ENCODE measurements around the gene GSTA1.
"Not testable (repeated sequence)": the region's sequence is repeated elsewhere in the genome, so short reads cannot be mapped to it uniquely, and the experiment has no call there.

Gene GSTA1

DNA sequence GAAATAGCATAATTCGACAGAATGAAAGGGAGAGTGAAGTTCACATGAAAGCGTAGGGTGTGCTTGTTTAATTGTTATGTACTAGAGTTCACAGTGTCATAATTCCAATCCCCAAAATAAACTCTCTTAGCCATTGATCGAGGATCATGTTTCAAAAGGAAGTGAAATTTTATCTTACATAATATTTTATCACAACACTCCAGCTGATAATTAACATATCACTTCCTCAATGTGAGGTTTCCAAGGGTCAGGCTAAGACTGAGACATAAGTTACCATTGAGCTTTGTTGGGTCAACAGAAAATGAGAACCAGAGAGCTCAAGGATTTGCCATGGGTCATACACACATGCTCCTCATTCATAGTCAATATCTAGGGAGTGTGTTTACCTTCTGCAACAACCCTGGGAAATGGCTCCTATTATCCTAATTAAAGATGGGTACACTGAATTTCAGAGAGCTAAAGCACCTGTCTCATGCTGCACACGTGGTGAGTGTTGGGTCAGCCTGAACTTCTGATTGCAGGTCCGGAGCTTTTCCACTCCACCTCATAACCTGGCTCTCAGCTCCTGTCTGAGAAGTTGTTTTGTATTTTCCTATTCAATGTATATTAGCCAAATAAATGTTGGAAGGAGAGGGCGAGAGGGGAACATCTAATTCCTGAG is 43.4 kb downstream of the GSTA1 start:
- no peak for DNase-seq (ENCODE audit: low read depth)
- TF ChIP-seq CTCF (IDR thresholded peaks at IDR 0.05; ENCODE audit: low read length, missing control alignments): no peak
- H3K4me3 ChIP-seq (replicated peaks; ENCODE audit: low read depth, low read length): no peak overlapping the region

DNA sequence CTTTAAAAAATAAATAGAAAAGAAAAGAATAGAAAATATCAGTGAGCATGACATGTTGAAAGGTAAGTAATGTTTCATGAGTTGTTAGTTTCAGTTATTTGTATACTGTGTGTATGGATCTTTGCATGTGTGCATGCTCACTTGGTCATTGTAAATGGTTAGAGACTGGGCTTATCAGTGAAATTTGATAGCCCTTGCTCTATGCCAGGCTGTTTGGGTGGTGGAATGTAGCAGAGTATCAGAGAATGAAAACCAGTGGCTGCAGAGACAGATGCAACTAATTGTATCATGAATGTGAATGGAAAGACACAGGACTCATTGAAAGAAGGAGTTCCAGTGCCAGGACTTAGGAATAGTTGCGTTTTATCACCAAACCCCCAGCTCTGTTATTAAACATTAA is 44.5 kb downstream of the GSTA1 start:
- no peak for TF ChIP-seq CTCF (IDR thresholded peaks at IDR 0.05; ENCODE audit: low read length, missing control alignments)
- H3K4me3 ChIP-seq (replicated peaks; ENCODE audit: low read depth, low read length): no peak overlapping the region
- DNase-seq (ENCODE audit: low read depth): peak; percentile 15

DNA sequence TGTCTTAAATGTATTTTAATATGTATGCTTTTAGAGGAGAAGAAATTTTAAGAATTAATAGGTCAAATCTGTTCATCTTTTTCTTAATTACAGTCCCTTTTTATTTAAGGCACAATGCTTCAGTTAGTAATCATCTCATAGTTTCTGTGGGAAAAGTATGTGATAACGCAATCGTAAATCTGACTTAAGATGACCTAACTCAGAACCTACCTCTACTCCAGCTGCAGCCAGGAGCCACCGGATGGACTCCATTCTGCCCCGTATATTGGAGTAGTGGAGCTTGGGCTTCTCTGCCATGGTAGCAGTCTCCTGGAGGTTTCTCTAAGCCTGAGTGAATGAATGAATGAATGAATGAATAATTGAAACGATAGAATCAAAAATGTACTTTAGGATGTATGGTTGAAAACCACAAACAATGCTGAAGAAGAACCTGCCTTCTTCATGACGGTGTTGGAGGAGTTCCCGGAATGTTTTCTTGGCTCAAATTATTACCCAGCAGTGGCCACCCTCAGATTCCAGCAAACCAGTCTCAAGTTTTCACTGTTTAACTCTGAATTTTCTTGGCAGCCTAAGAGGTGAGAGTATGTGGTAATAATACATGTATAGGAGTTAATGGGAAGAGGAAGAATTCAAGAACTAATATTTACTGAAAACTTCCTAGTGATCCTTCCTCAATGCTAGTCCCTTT is 45.8 kb downstream of the GSTA1 start:
- not testable (repeated sequence) for H3K4me3 ChIP-seq (replicated peaks; ENCODE audit: low read depth, low read length)
- peak; percentile 89 for DNase-seq (ENCODE audit: low read depth)

- DNase-seq (ENCODE audit: low read depth): no peak
- H3K4me3 ChIP-seq (replicated peaks; ENCODE audit: low read depth, low read length): no peak overlapping the region
- no peak for TF ChIP-seq CTCF (IDR thresholded peaks at IDR 0.05; ENCODE audit: low read length, missing control alignments)
Measured at GRCh38 chr6:52754443-52754842, 49.2 kb downstream of the GSTA1 start.

DNA sequence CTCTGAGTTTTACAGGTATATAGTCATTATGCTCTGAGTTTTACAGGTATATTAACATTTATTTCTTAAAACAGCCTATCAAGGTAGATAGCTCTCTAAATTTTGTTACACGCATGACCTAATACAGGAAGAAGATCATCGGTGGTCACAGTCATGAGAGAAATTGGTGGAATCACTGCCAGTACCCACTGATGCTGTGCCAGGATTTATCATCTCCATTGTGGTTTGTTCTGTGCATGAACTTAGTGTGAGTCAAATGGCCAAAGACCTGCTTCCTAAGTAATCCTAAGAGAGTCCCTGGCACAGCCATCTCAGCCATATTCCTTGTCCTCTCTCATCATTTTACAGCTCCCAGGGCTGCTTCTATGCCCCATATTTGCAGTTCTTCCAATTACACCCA is 50.5 kb downstream of the GSTA1 start:
- not testable (repeated sequence) for H3K4me3 ChIP-seq (replicated peaks; ENCODE audit: low read depth, low read length); DNase-seq (ENCODE audit: low read depth)

DNA sequence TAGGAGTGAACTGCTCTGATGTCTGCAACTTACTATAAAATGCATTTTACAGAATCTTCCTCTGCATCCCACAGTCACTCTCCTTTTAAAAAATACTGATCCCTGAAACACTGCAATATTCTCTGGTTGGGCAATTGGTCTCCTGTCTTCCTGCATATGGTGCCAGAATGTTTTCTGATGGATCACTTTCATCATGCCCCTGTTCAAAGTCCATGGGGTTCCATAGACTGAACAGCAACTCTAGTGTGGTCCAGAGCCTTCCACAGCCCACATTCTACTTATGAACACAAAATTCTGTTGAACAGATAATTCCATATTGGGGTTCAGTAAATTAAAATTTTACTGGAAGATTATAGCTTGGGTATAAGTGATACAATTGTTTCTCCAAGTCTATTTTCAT is 51.3 kb downstream of the GSTA1 start:
- TF ChIP-seq CTCF (IDR thresholded peaks at IDR 0.05; ENCODE audit: low read length, missing control alignments): no peak
- no peak for DNase-seq (ENCODE audit: low read depth)
- H3K4me3 ChIP-seq (replicated peaks; ENCODE audit: low read depth, low read length): no peak overlapping the region

GRCh38 chr6:52749556-52750152 is 54.0 kb downstream of the GSTA1 start:
- DNase-seq (ENCODE audit: low read depth): no peak
- no peak for TF ChIP-seq CTCF (IDR thresholded peaks at IDR 0.05; ENCODE audit: low read length, missing control alignments)
- H3K4me3 ChIP-seq (replicated peaks; ENCODE audit: low read depth, low read length): no peak overlapping the region

DNA sequence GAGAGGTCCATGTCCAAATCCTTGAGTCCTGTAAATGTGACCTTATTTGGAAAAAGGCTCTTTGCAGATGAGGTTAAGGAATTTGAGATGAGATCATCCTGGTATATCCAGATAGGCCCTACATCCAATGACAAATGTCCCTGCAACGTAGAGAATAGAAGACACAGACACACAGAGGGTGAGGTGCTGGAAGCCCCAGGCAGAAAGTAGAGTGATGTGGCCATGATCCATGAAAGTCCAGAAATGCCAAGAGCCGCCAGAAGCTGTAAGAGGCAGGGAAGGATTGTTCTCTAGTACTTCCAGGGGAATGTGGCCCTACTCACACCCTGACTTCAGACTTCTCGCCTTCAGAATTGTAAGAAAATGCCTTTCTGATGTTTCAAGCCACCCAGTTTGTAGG is 56.3 kb downstream of the GSTA1 start:
- not testable (repeated sequence) for H3K4me3 ChIP-seq (replicated peaks; ENCODE audit: low read depth, low read length)
- DNase-seq (ENCODE audit: low read depth): peak; percentile 26
